ENCODE measurements around the gene DNAH6. TPM values are rescaled to one million over a fixed set of nuclear protein-coding genes. Genes with fewer than 3 reads are reported as not detected.

Gene DNAH6
- total RNA-seq, 1 experiment from 2014 or later = 0.32 TPM

GRCh38 chr2:84515788-84516187 lies 510 bp upstream of the DNAH6 start:
- BruUV-seq (replicated peaks) = no TSS peak
- ChIA-PET POLR2A (no interaction called here), CTCF (no interaction called here)
- intact Hi-C loops (cut with micrococcal nuclease; ENCODE audit: unreplicated experiment) = loop anchor here (1.0 to 5.0 kb wide), 2 partner anchors 12 to 97 kb away; no protein-coding TSS in a partner anchor
- no peak for TF ChIP-seq CTCF (IDR thresholded peaks at IDR 0.05; ENCODE audit: insufficient read depth in 1 of 2, low read depth in 1 of 2, low read length in 1 of 2, severe bottlenecking in 1 of 2, unreplicated experiment in 1 of 2)
- H3K9me3 Mint-ChIP-seq (ENCODE audit: unreplicated experiment) = peaks cover 14% of the 10 kb centered on the region
- H3K27me3 Mint-ChIP-seq (ENCODE audit: insufficient read depth, unreplicated experiment) = no peaks in the 10 kb centered on the region
- peaks cover 3% of the 10 kb centered on the region; the same call in 1 of the 2 replicates for H3K9me3 ChIP-seq
- H3K4me3 Mint-ChIP-seq (ENCODE audit: unreplicated experiment) = peak overlapping the region; percentile 76
- H3K4me1 Mint-ChIP-seq (ENCODE audit: low read depth, unreplicated experiment) = peaks cover 7% of the 10 kb centered on the region
- DNase-seq = no peak
- peak overlapping the region; percentile 90 for H3K27ac Mint-ChIP-seq (ENCODE audit: unreplicated experiment)
- no peaks in the 10 kb centered on the region for H3K27me3 ChIP-seq (replicated peaks; ENCODE audit: control insufficient read depth, insufficient read depth, low read length)
- peaks cover 6% of the 10 kb centered on the region for H3K36me3 Mint-ChIP-seq (ENCODE audit: insufficient read depth, unreplicated experiment)
- no peaks in the 10 kb centered on the region for H3K36me3 ChIP-seq (ENCODE audit: control insufficient read depth, insufficient read depth, low read length)
- no peaks in the 10 kb centered on the region for H3K4me1 ChIP-seq
- peak overlapping the region; percentile 28 for H3K4me3 ChIP-seq (ENCODE audit: low read depth, low read length)

GRCh38 chr2:84519332-84519957 lies 3.1 kb downstream of the DNAH6 start:
- Mint-ChIP-seq H3K36me3 (ENCODE audit: insufficient read depth, unreplicated experiment) (peaks cover 6% of the 10 kb centered on the region), H3K4me3 (ENCODE audit: unreplicated experiment) (no peak overlapping the region), H3K27ac (ENCODE audit: unreplicated experiment) (no peak overlapping the region), H3K4me1 (ENCODE audit: low read depth, unreplicated experiment) (peaks cover 7% of the 10 kb centered on the region), H3K9me3 (ENCODE audit: unreplicated experiment) (peaks cover 18% of the 10 kb centered on the region), H3K27me3 (ENCODE audit: insufficient read depth, unreplicated experiment) (no peaks in the 10 kb centered on the region)
- no peaks in the 10 kb centered on the region for H3K36me3 ChIP-seq (ENCODE audit: control insufficient read depth, insufficient read depth, low read length)
- ChIA-PET CTCF (no interaction called here), POLR2A (no interaction called here)
- 0 out of 2 replicates have a peak, but pooled peaks cover 2% of the 10 kb centered on the region for H3K9me3 ChIP-seq
- intact Hi-C loops (cut with micrococcal nuclease; ENCODE audit: unreplicated experiment) = loop anchor here (5.0 kb wide), 1 partner anchor 93 kb away; no protein-coding TSS in a partner anchor
- no TSS peak for BruUV-seq (replicated peaks)
- TF ChIP-seq CTCF (IDR thresholded peaks at IDR 0.05; ENCODE audit: insufficient read depth in 1 of 2, low read depth in 1 of 2, low read length in 1 of 2, severe bottlenecking in 1 of 2, unreplicated experiment in 1 of 2) = no peak
- no peaks in the 10 kb centered on the region for H3K27me3 ChIP-seq (replicated peaks; ENCODE audit: control insufficient read depth, insufficient read depth, low read length)
- DNase-seq = no peak
- no peaks in the 10 kb centered on the region for H3K4me1 ChIP-seq
- H3K4me3 ChIP-seq (ENCODE audit: low read depth, low read length) = no peak overlapping the region

GRCh38 chr2:84526562-84526961 lies 10.3 kb downstream of the DNAH6 start:
- no peak overlapping the region for H3K4me3 Mint-ChIP-seq (ENCODE audit: unreplicated experiment)
- H3K9me3 Mint-ChIP-seq (ENCODE audit: unreplicated experiment) = peaks cover 30% of the 10 kb centered on the region
- H3K36me3 ChIP-seq (ENCODE audit: control insufficient read depth, insufficient read depth, low read length) = no peaks in the 10 kb centered on the region
- POLR2A ChIA-PET = interaction anchor here (0.6 kb wide), 1 partner anchor 15 kb away, joined by 3 read pairs; no protein-coding TSS in a partner anchor
- H3K27ac Mint-ChIP-seq (ENCODE audit: unreplicated experiment) = peak overlapping the region; percentile 4
- no peak for TF ChIP-seq CTCF (IDR thresholded peaks at IDR 0.05; ENCODE audit: insufficient read depth in 1 of 2, low read depth in 1 of 2, low read length in 1 of 2, severe bottlenecking in 1 of 2, unreplicated experiment in 1 of 2)
- intact Hi-C loops (cut with micrococcal nuclease; ENCODE audit: unreplicated experiment) = loop anchor here (1.0 kb wide), 1 partner anchor 105 kb away; no protein-coding TSS in a partner anchor
- CTCF ChIA-PET = interaction anchor here (0.6 to 0.8 kb wide), 2 partner anchors 356 to 1012 kb away, joined by 3 read pairs; partner anchors contain the start of gene MAT2A
- no peaks in the 10 kb centered on the region for H3K27me3 ChIP-seq (replicated peaks; ENCODE audit: control insufficient read depth, insufficient read depth, low read length)
- H3K9me3 ChIP-seq = 0 out of 2 replicates have a peak, but pooled peaks cover 2% of the 10 kb centered on the region
- no peaks in the 10 kb centered on the region for H3K27me3 Mint-ChIP-seq (ENCODE audit: insufficient read depth, unreplicated experiment)
- no TSS peak for BruUV-seq (replicated peaks)
- no peak overlapping the region for H3K4me3 ChIP-seq (ENCODE audit: low read depth, low read length)
- DNase-seq = no peak
- H3K4me1 Mint-ChIP-seq (ENCODE audit: low read depth, unreplicated experiment) = peaks cover 9% of the 10 kb centered on the region
- peaks cover 15% of the 10 kb centered on the region for H3K4me1 ChIP-seq
- H3K36me3 Mint-ChIP-seq (ENCODE audit: insufficient read depth, unreplicated experiment) = no peaks in the 10 kb centered on the region

Measured in Caco-2 (cell line).